H4 (cell line): Measurements from ENCODE around the gene CNTN5. TPM values are rescaled to one million over a fixed set of nuclear protein-coding genes. Genes with fewer than 3 reads are reported as not detected.
"Not testable (repeated sequence)": the region's sequence is repeated elsewhere in the genome, so short reads cannot be mapped to it uniquely, and the experiment has no call there.

Source experiments
- DNase-seq: peaks from one replicate; pipeline ENCODE4 v3.0.0-alpha.2; 2015; ENCODE audit warnings: low spot score
- total RNA-seq: library from RNA; depleted of rRNA; stranded (reverse); fragments of >200 nt; shearing (Covaris generic); gene quantifications from 2 replicates; pipeline ENCODE4 v1.2.3, GENCODE V29; 2014

The CNTN5 gene
- total RNA-seq, 1 experiment from 2014 or later = 3.8 TPM

- DNase-seq = no peak
These were observed 1187.5 kb downstream of the CNTN5 start for GRCh38 chr11:100208207-100208606.

GRCh38 chr11:100214791-100215190, 1194.0 kb downstream of the CNTN5 start:
- no peak for DNase-seq

GRCh38 chr11:100220801-100221200, 1200.1 kb downstream of the CNTN5 start:
- DNase-seq = no peak

GRCh38 chr11:100221791-100222190, 1201.0 kb downstream of the CNTN5 start:
- no peak for DNase-seq

GRCh38 chr11:100224541-100225034, 1203.8 kb downstream of the CNTN5 start:
- DNase-seq = no peak

GRCh38 chr11:100229086-100229485, 1208.3 kb downstream of the CNTN5 start:
- DNase-seq = no peak

- DNase-seq = no peak
These were observed 1211.3 kb downstream of the CNTN5 start for GRCh38 chr11:100232006-100232405.

- no peak for DNase-seq
These were observed 1214.3 kb downstream of the CNTN5 start for GRCh38 chr11:100235085-100235484.

- no peak for DNase-seq
These were observed 1219.3 kb downstream of the CNTN5 start for GRCh38 chr11:100240025-100240539.

- no peak for DNase-seq
These were observed 1227.0 kb downstream of the CNTN5 start for GRCh38 chr11:100247704-100248103.

GRCh38 chr11:100257238-100257803, 1236.6 kb downstream of the CNTN5 start:
- DNase-seq = not testable (repeated sequence)

- no peak for DNase-seq
These were observed 1248.8 kb downstream of the CNTN5 start for GRCh38 chr11:100269516-100269915.

GRCh38 chr11:100273066-100273815, 1252.5 kb downstream of the CNTN5 start:
- DNase-seq = no peak

- not testable (repeated sequence) for DNase-seq
These were observed 1253.7 kb downstream of the CNTN5 start for GRCh38 chr11:100274466-100274865.

- DNase-seq = no peak
These were observed 1274.0 kb downstream of the CNTN5 start for GRCh38 chr11:100294748-100295147.

- DNase-seq = no peak
These were observed 1275.4 kb downstream of the CNTN5 start for GRCh38 chr11:100296051-100296679.

GRCh38 chr11:100297516-100297915, 1276.8 kb downstream of the CNTN5 start:
- DNase-seq = no peak

GRCh38 chr11:100302824-100303223, 1282.1 kb downstream of the CNTN5 start:
- DNase-seq = no peak

- DNase-seq = no peak
These were observed 1283.1 kb downstream of the CNTN5 start for GRCh38 chr11:100303897-100304296.

- no peak for DNase-seq
These were observed 1287.5 kb downstream of the CNTN5 start for GRCh38 chr11:100308202-100308601.

- no peak for DNase-seq
These were observed 1295.2 kb downstream of the CNTN5 start for GRCh38 chr11:100315946-100316345.

GRCh38 chr11:100316952-100317351, 1296.2 kb downstream of the CNTN5 start:
- no peak for DNase-seq

GRCh38 chr11:100319691-100320090, 1298.9 kb downstream of the CNTN5 start:
- DNase-seq = no peak
